Subcutaneous abdominal adipose tissue (tissue), 5 donors: ENCODE measurements around the gene NUDT8.

Experiments used
- H3K27ac ChIP-seq: one replicate; pipeline ENCODE4 v1.7.0; 2013; ENCODE audit warnings: low read depth, mild to moderate bottlenecking, inconsistent platforms, low read length, moderate library complexity
- H3K27me3 ChIP-seq, 5 donors: one replicate each; pipeline ENCODE4 v1.7.0; 2013; ENCODE audit warnings: low read length in 5 of 5, inconsistent platforms in 1 of 5; ENCODE audit not compliant: control insufficient read depth in 5 of 5, insufficient read depth in 4 of 5
- H3K36me3 ChIP-seq, 5 donors: one replicate each; pipeline ENCODE4 v1.7.0; 2013; ENCODE audit warnings: low read length in 5 of 5; ENCODE audit not compliant: control insufficient read depth in 5 of 5, insufficient read depth in 5 of 5
- H3K4me1 ChIP-seq, 5 donors: one replicate each; pipeline ENCODE4 v1.7.0; 2013; ENCODE audit warnings: low read length in 5 of 5, mild to moderate bottlenecking in 3 of 5, moderate library complexity in 1 of 5; ENCODE audit not compliant: control insufficient read depth in 5 of 5, insufficient read depth in 5 of 5
- H3K4me3 ChIP-seq, 5 donors: one replicate each; pipeline ENCODE4 v1.7.0; 2013; ENCODE audit warnings: low read length in 5 of 5, low read depth in 1 of 5
- H3K9ac ChIP-seq, 5 donors: one replicate each; pipeline ENCODE4 v1.7.0; 2013; ENCODE audit warnings: low read length in 5 of 5, mild to moderate bottlenecking in 4 of 5, moderate library complexity in 3 of 5
- H3K9me3 ChIP-seq, 5 donors: one replicate each; pipeline ENCODE4 v1.7.0; 2013; ENCODE audit warnings: low read length in 5 of 5; ENCODE audit not compliant: control insufficient read depth in 5 of 5
- donor health status: healthy.
- donor health status: healthy.
- donor health status: healthy.
- donor health status: healthy.
- donor health status: healthy.

Gene NUDT8

GRCh38 chr11:67583247-67584204 lies 46.2 kb downstream of the NUDT8 start, which contains the start of gene GSTP1:
GSTP1 (plus strand) TSS chr11:67583812; CDS start chr11:67583844, 32 bp downstream.
- H3K9ac ChIP-seq, result peak within 1 kb of the TSS; percentile 38 to 78 (median 71)
- H3K27ac ChIP-seq, result peak within 1 kb of the TSS; percentile 82
- peaks cover 0 to 4% (median 0%) of the 10 kb centered on the region in 5 donors for H3K27me3 ChIP-seq
- H3K36me3 ChIP-seq, result peaks cover 0 to 35% (median 21%) of the 10 kb centered on the region in 5 donors
- peaks cover 0 to 32% (median 23%) of the 10 kb centered on the region in 5 donors for H3K4me1 ChIP-seq
- H3K4me3 ChIP-seq, result peak within 1 kb of the TSS; percentile 31 to 72 (median 70)
- H3K9me3 ChIP-seq, result no peaks in the 10 kb centered on the region

GRCh38 chr11:67582011-67582410 lies 47.7 kb downstream of the NUDT8 start:
- Histone ChIP-seq H3K4me1 (peaks cover 0 to 27% (median 21%) of the 10 kb centered on the region in 5 donors), H3K9me3 (no peaks in the 10 kb centered on the region), H3K36me3 (peaks cover 0 to 24% (median 17%) of the 10 kb centered on the region in 5 donors), H3K4me3 (no peak overlapping the region), H3K27ac (no peak overlapping the region), H3K9ac (no peak overlapping the region), H3K27me3 (peaks cover 0 to 17% (median 4%) of the 10 kb centered on the region in 5 donors)

- no peaks in the 10 kb centered on the region for H3K9me3 ChIP-seq
- H3K4me3 ChIP-seq, result no peak overlapping the region
- no peak overlapping the region for H3K9ac ChIP-seq
- peaks cover 0 to 19% (median 15%) of the 10 kb centered on the region in 5 donors for H3K36me3 ChIP-seq
- peaks cover 0 to 17% (median 4%) of the 10 kb centered on the region in 5 donors for H3K27me3 ChIP-seq
- H3K4me1 ChIP-seq, result peaks cover 0 to 27% (median 21%) of the 10 kb centered on the region in 5 donors
- no peak overlapping the region for H3K27ac ChIP-seq
Observed at GRCh38 chr11:67581469-67581868, 48.3 kb downstream of the NUDT8 start.

GRCh38 chr11:67577951-67578350 lies 51.8 kb downstream of the NUDT8 start:
- Histone ChIP-seq H3K27ac (no peak overlapping the region), H3K4me1 (peaks cover 0 to 7% (median 6%) of the 10 kb centered on the region in 5 donors), H3K9me3 (no peaks in the 10 kb centered on the region), H3K36me3 (no peaks in the 10 kb centered on the region), H3K4me3 (no peak overlapping the region), H3K27me3 (peaks cover 0 to 21% (median 8%) of the 10 kb centered on the region in 5 donors), H3K9ac (no peak overlapping the region)
